HTR-8/SVneo (cell line): ENCODE measurements around the gene TENM3.

ENCODE experiments used
- DNase-seq: peaks from one replicate; pipeline ENCODE4 v3.0.0; 2011; ENCODE audit warnings: low spot score, mixed read lengths; ENCODE audit not compliant: insufficient read length
- FAIRE-seq: peaks from 2 replicates; lab custom pipeline; 2011; peaks lifted over from hg19 to GRCh38; lab: Jason Lieb, UNC

Gene TENM3

GRCh38 chr4:182278729-182279128, 35.5 kb downstream of the TENM3 start:
- FAIRE-seq (peak; percentile 65), DNase-seq (no peak)

DNA sequence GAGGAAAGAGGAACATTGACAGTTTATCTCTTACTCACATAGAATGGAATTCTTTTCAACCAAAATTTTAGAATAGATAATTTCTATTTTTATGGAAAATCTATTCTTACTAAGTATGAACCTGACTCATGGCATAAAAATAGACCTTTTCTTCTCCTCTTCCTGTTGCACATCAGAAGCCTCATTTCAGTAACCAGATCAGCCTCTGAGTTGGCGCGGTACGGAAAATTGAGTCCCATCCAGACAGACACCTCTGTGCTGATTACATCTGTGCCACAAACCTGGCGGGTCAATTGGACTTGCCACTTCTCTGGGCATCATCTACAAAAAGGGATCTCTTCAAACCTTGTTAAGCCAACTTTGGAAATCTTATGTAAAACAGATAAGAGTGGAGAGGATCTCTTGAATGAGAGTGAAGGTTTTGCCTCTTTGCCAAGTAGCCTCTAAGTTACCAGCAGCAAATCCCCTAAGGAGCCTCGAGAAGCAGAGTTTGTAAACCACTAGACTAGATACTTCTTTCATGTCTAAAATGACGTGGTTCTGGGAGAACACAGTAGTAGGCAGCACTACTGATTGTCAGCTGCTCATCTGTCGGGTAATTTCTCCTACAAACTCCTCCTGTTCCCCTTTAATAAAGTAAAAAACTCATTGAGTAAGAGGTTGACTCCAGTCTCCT, 37.4 kb downstream of the TENM3 start:
- no peak for FAIRE-seq
- no peak for DNase-seq

GRCh38 chr4:182286035-182286434, 42.8 kb downstream of the TENM3 start:
- DNase-seq (peak; percentile 26), FAIRE-seq (no peak)

- FAIRE-seq (no peak), DNase-seq (no peak)
Observed at GRCh38 chr4:182286931-182287330, 43.7 kb downstream of the TENM3 start.

DNA sequence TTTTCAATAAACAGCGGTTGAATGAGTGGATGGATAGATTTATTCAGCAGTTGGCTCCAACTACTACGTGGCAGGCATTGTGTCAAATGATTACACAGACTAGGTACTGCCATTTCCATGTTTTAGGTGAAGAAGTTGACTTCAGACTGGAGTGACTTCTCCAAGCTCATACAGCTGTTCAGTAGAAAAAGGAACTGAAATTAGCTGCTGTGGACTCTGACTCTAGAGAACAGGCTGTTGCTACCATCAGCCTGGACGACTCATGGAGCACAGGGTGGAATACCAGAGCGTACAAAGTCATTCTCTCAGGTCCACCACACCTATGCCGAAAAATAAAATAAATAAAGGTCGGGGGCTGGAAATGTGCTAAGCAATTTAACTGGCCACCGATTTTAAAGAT, 45.3 kb downstream of the TENM3 start:
- DNase-seq = no peak
- no peak for FAIRE-seq

- DNase-seq (no peak), FAIRE-seq (no peak)
Observed at GRCh38 chr4:182289809-182290208, 46.6 kb downstream of the TENM3 start.

DNA sequence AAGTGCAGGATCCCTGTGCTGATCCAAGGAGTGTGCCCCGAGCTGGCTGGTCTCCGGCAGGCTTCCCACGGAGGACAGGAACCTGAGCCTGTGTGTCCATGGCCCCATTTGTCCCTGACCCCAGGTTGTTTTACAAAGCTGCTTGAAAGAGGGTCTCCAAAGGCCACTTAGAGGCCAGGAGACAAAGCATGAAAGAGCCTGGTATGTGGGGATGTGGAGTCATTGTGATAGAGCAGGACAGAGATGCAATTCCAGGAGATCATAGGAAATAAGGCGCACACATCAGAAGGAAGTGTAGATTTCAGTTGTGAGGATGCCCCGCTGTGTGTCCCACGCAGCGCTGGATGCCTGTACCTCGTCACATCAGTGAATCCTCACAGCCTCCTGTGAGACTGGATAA, 48.0 kb downstream of the TENM3 start:
- no peak for DNase-seq
- FAIRE-seq = no peak

DNA sequence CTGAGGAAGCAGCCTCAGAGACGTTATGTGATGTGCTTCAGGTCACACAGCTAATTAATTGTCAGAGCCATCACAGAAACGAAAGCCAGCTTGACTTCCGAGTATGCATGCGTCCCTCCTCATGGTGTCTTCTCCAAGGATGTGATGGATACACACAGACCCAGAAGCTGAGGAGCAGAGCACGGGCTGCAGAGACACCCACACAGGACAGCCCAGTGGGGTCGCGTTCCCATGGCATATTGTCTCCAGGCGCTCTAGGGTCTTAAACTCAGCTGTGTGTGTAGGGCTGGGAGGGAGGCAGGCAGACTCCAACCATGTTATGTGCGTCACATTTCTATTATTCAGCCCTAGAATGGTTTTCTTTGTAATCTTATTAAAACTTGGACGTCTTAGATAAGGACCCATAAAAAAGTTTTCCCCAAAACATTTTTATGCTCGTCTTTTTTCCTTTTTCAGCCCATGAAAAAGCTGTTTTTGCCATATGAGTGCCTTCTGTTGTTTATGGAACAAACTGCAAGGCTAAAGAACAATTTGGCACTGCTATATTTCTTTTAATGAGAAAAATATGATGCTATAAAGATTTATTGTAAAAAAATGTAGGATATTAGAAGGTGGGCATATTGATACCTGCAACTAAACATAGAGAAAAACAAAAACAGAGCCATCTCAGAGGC, 48.5 kb downstream of the TENM3 start:
- no peak for FAIRE-seq
- DNase-seq = no peak

DNA sequence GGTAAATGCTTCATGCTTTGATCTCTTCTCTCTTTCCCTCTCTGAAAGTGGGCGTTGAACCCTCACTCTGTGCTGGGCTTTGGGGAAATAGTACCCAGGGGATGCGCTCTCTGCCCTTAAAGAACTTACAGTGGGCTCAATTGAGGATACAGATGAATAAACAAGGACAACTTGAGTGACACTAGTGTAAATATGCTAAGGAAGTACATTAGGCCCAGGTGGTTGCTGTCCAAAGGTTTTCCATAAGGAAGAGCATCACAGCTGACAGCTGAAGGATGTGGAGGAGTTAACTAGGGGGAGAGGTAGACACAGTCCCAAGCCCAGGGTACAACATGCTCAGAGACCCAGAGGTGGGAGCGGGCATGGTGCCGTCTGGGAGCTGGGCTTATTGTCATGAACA, 49.4 kb downstream of the TENM3 start:
- FAIRE-seq (no peak), DNase-seq (no peak)

GRCh38 chr4:182293691-182294255, 50.6 kb downstream of the TENM3 start:
- FAIRE-seq (no peak), DNase-seq (no peak)

GRCh38 chr4:182294451-182294850, 51.2 kb downstream of the TENM3 start:
- DNase-seq = no peak
- no peak for FAIRE-seq

DNA sequence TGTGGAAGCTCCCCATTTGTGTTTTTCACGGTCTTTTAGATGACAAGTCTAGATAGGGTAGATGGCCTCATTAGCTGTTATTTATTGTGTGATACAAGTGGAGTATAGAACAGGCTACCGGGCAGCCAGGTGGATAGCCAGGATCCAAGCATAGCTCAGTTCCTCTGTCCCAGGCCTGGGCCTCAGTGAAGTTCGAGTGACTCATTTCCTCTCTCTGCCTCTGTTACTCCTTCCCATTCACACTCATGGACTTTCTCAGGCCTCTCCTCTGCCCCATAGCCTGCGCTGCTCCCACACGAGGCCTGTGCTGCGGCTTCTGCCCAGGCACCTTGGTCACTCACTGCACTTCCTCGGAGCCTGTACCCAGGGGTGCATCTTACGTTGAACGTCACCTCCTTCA, 54.5 kb downstream of the TENM3 start:
- DNase-seq = peak; percentile 51
- FAIRE-seq = peak; percentile 94

- no peak for FAIRE-seq
- no peak for DNase-seq
Observed at GRCh38 chr4:182301736-182302135, 58.5 kb downstream of the TENM3 start.

- DNase-seq (no peak), FAIRE-seq (no peak)
Observed at GRCh38 chr4:182303847-182304246, 60.6 kb downstream of the TENM3 start.

DNA sequence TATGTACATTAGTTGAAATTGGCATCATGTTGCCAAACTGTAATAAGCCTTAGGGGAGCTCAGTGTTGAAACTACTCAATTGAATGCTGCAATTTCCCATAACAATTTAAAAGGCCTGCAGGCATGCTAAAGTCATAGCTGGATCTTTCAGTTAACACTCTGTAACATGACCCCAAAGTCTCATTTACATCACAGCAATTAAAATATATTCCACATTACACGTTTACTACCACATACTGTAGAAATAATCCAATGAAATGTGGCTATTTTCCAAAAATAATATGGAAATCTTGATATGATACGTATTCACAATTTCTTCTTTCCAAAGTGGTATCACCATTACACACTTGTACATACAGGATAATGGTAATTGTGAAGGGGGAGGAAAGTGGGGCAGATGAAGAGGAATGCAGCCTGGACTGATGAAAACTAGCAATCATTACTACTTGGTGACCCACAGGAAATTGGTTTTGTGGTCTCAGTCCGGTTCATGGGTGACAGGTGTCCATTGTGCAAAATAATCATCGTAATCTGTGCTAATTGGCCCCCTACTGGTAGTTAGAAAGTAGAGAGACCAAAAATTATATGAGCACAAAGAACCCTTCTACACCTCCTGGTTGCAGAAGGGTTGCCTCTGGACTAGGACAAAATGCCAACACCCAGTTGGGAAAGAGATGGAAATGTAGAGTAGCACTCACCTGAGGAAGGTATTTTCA, 63.7 kb downstream of the TENM3 start:
- FAIRE-seq = peak; percentile 51
- DNase-seq = no peak

DNA sequence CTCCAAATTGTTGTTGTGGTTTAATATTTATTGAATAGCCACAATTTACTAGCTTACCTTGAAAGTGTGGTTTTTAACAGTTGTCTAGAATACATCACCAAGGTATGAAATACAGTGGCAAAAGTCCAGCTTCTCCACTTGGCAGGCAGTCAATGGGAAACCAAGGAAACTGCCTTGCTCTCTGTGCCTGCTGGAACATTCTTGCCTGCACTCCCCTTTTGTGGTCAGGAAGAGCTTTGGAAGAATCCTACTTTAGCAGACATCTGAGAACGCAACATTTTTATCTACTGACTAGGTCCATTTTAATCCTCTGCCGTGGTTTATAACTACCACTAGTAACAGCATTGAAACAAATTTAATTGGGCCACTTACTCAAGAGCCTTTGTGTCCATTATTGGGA, 64.5 kb downstream of the TENM3 start:
- FAIRE-seq (peak; percentile 82), DNase-seq (peak; percentile 87)

DNA sequence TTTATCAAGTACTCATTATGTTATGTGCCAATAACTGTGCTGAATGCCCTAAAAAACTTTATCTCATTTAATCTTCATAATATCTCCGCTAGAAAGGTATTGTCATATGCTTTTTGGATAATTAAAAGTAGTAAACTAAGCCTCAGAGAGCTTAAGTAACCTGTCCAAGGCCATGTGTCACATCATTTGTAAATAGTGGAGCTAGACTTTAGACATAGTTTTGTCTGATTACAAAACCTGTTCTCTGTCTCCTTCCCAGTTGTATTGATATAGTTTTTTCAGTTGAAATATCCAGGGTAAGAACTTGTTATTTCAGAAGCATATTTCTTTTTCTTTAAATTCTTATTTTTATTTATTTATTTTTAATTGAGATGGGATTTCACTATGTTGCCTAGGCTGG, 66.7 kb downstream of the TENM3 start:
- DNase-seq (no peak), FAIRE-seq (no peak)

DNA sequence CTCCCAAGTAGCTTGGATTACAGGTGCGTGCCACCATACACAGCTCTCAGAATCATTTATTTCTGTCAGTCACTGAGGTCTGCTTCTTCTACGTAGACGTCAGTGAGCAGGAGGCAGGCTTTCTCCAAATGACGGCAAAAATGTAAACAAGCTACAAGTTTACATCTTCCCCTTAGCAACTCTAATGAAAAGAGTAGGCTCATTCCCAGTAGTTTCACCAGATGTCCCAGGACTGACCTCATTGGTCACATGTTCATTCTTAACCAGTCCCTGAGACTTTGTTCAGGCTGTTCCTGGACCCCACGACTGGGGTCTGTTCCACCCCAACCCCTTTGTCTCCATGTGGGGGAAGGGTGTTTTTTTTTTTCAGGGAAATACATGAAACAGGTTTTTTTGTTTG, 67.1 kb downstream of the TENM3 start:
- DNase-seq = no peak

GRCh38 chr4:182310962-182311361, 67.8 kb downstream of the TENM3 start:
- DNase-seq = no peak
- FAIRE-seq = no peak

More for the DNA sequence above, 67.1 kb downstream of the TENM3 start:
- FAIRE-seq = no peak

GRCh38 chr4:182314537-182314936, 71.3 kb downstream of the TENM3 start:
- DNase-seq = no peak
- no peak for FAIRE-seq

- DNase-seq = no peak
- no peak for FAIRE-seq
Observed at GRCh38 chr4:182318256-182318655, 75.1 kb downstream of the TENM3 start.
